Measurements from ENCODE around the gene TIRAP.

TIRAP gene

DNA sequence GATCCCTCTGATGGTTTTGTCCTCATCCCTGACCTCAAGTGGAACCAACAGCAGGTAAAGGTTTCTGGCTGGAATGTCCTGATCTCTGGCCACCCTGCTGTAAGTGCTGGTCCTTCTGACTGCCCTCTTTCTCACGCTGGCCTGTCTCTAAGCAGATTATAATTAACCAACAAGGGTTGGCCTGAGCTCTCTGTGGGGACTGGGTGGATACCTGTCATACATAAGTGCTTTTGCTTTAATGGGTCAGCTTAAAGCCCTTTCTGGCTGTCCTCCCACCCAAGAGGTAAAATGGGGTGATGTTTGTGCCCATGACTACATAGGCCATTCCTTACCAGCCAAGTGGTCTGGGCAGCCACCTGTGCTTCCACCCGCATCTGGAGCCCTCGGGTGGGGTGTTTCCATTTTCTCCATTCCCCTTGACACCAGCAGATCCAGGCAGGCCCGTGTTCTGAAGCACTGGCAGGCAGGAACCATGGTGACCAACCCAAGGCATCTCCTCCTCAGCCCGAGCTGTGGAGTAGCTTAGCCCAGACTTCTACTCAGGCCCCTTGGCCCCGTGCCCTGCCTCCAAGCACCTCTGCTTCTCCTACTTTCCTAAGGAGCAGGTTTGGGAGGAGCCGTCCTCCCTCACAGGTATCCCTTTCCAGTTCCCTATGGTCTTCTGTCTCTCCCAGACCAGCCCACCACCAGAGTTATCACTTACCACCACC is 55.6 kb downstream of the TIRAP start:
- no peak for TF ChIP-seq RAD21 (IDR thresholded peaks at IDR 0.05; ENCODE audit: low read depth)
- no peak for TF ChIP-seq EP300 (IDR thresholded peaks at IDR 0.05; ENCODE audit: borderline replicate concordance)
- TF ChIP-seq, protein P1, sequence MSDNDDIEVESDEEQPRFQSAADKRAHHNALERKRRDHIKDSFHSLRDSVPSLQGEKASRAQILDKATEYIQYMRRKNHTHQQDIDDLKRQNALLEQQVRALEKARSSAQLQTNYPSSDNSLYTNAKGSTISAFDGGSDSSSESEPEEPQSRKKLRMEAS (IDR thresholded peaks at IDR 0.05), result no peak

DNA sequence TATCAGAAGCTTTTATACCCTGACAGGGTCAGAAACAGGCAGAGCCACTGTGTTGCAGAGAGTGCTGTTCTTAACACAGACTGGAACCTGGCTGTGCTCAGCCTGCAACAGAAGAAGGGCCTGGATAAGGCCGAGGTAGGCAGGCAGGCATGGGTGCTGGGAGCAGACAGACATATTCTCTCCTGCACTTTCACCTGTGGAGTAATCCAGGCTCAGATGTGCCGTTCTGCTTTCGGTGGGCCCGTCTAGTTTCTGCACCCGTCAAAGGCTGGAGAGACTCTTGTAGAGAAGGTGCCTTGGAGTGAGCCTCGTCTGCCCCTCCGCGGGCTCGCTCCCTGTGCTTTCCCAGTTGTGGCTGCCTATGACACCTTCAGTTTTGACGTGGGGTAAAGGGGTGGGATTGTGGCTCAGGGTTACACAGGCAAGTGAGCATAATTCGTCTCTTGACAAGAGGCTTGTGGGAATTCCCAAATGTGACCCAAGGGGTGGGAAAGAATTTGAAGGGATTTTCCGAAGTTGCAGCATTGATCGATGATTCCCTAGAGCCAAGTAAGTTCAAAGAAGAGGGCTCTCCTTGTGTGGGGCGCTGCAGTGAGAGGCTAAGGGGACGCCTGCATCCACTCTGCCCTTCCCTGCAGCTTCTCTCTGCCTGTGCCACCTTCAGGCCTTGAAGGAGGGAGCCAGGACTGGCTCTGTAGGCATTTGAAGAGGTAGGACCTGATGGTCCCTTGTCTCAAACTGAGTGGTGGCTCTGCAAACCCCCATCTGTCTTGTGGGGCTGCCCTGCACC is 56.4 kb downstream of the TIRAP start:
- TF ChIP-seq EGR1 (IDR thresholded peaks at IDR 0.05) (no peak), FOXM1 (IDR thresholded peaks at IDR 0.05; ENCODE audit: borderline replicate concordance, low read depth) (no peak), NFIC (IDR thresholded peaks at IDR 0.05) (no peak), CEBPB (IDR thresholded peaks at IDR 0.05) (no peak), CREB1 (IDR thresholded peaks at IDR 0.05; ENCODE audit: low read depth) (no peak)
- TF ChIP-seq, protein P1 (IDR thresholded peaks at IDR 0.05), result no peak

DNA sequence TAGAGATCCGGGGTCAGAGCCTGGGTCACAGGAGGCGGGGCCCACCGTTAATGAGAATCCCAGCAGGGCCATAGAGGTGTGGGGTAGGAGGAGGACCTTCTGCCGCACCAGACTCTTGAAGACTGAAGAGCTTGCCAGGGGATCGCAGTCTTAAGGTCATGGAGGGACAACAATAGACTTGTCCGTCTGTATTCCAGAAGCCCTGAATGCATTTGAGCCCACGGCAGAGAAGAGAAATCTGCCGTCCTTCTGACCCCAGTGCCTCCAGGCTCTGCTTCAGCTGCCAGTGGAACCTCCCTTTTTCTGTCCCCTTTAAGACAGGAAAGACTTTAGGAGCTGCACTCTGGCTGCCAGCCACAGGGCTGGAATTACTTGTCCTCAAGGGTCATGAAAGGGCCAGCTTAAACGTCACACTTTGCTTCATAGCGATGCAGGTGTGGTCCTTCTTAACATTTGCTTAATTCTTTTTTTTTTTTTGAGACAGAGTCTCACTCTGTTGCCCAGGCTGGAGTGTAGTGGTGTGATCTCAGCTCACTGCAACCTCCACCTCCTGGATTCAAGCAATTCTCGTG is 57.1 kb downstream of the TIRAP start:
- TF ChIP-seq, protein P2, sequence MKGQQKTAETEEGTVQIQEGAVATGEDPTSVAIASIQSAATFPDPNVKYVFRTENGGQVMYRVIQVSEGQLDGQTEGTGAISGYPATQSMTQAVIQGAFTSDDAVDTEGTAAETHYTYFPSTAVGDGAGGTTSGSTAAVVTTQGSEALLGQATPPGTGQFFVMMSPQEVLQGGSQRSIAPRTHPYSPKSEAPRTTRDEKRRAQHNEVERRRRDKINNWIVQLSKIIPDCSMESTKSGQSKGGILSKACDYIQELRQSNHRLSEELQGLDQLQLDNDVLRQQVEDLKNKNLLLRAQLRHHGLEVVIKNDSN (IDR thresholded peaks at IDR 0.05), result no peak

DNA sequence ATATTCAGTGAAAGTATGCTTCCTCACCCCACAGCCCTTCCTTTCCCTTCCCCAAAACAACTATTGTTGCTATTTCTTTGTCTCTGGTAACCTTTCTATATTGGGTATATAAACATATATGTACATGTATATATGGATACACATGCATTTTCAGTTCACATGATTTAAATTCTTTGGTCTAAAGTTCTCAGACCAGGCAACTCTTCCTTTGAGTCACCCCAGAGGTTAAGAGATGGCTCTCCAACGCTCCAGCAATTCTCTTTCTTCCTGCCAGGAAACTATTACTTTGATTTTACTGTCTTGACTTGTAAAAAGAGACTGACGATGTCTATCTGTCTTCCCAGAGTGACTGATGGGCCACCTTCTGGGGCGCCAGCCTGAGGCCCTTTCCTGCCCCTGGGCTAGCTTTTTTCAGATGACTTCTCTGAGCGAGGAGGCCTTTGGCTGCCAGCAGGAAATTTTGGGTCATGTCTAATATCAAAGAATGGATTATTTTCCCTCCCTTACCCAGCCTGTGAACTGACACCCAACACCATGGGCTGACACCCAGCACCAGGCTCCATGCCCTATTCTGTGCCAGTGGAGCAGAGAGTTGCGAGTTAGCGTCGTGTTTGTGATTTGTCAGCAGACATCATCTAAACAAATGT is 58.2 kb downstream of the TIRAP start:
- TF ChIP-seq TEAD4 (IDR thresholded peaks at IDR 0.05) (no peak), CEBPB (IDR thresholded peaks at IDR 0.05) (no peak), CREB1 (IDR thresholded peaks at IDR 0.05; ENCODE audit: low read depth) (no peak), EP300 (IDR thresholded peaks at IDR 0.05; ENCODE audit: borderline replicate concordance) (no peak), FOXM1 (IDR thresholded peaks at IDR 0.05; ENCODE audit: borderline replicate concordance, low read depth) (no peak)
- TF ChIP-seq, protein P2 (IDR thresholded peaks at IDR 0.05), result no peak

DNA sequence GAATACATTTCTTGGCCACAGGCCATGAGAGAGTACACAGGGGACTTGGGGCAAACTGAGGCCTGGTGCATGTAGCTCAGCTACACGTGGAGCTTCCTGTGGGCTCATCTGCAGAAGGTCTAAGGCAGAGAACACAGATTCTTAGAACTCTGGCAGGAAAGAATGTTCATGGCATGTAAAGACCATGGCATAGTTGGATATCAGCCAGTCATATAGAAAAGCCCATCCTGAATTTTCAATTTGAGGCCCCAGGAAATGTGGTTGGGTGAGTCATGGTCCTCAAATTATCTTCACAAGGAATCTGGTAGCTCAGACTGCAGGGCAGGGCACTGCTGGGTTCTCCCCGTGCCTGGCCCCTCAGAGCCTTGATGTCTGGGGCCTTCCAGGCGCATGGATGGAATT is 58.9 kb downstream of the TIRAP start:
- TF ChIP-seq EGR1 (IDR thresholded peaks at IDR 0.05), result no peak
- TF ChIP-seq TEAD4 (IDR thresholded peaks at IDR 0.05), result no peak
- no peak for TF ChIP-seq TCF12 (IDR thresholded peaks at IDR 0.05; ENCODE audit: low read depth)
- TF ChIP-seq ZBTB7A (IDR thresholded peaks at IDR 0.05; ENCODE audit: low read depth), result no peak
- TF ChIP-seq CREB1 (IDR thresholded peaks at IDR 0.05; ENCODE audit: low read depth), result no peak
- no peak for TF ChIP-seq EP300 (IDR thresholded peaks at IDR 0.05; ENCODE audit: borderline replicate concordance)
- TF ChIP-seq, protein P3, sequence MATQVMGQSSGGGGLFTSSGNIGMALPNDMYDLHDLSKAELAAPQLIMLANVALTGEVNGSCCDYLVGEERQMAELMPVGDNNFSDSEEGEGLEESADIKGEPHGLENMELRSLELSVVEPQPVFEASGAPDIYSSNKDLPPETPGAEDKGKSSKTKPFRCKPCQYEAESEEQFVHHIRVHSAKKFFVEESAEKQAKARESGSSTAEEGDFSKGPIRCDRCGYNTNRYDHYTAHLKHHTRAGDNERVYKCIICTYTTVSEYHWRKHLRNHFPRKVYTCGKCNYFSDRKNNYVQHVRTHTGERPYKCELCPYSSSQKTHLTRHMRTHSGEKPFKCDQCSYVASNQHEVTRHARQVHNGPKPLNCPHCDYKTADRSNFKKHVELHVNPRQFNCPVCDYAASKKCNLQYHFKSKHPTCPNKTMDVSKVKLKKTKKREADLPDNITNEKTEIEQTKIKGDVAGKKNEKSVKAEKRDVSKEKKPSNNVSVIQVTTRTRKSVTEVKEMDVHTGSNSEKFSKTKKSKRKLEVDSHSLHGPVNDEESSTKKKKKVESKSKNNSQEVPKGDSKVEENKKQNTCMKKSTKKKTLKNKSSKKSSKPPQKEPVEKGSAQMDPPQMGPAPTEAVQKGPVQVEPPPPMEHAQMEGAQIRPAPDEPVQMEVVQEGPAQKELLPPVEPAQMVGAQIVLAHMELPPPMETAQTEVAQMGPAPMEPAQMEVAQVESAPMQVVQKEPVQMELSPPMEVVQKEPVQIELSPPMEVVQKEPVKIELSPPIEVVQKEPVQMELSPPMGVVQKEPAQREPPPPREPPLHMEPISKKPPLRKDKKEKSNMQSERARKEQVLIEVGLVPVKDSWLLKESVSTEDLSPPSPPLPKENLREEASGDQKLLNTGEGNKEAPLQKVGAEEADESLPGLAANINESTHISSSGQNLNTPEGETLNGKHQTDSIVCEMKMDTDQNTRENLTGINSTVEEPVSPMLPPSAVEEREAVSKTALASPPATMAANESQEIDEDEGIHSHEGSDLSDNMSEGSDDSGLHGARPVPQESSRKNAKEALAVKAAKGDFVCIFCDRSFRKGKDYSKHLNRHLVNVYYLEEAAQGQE (IDR thresholded peaks at IDR 0.05; ENCODE audit: low read depth), result no peak
- no peak for TF ChIP-seq FOXM1 (IDR thresholded peaks at IDR 0.05; ENCODE audit: borderline replicate concordance, low read depth)

DNA sequence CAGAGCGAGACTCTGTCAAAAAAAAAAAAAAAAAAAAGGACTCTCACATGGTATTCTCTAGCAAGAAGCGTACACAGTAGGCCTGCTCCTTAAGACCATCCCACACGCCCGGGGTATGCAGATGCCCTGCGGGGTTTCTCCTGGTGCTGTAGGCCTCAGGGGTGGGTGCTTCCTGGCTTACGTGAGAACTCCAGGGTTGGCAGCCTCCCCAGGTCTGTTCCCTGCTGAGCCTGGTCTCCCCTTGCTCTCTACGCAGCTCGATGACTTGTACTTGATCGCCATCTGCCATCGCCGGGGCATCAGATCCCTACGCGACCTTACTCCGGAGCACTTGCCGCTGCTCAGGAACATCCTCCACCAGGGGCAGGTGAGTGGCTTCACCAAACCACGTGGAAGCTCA is 60.2 kb downstream of the TIRAP start:
- TF ChIP-seq TCF12 (IDR thresholded peaks at IDR 0.05; ENCODE audit: low read depth) (no peak), TAF1 (IDR thresholded peaks at IDR 0.05; ENCODE audit: low read depth) (no peak), YY1 (IDR thresholded peaks at IDR 0.05; ENCODE audit: low read depth) (no peak)

All from Ishikawa (cell line).